Measurements from ENCODE around the gene SEC22A. TPM values are rescaled to one million over a fixed set of nuclear protein-coding genes. Genes with fewer than 3 reads are reported as not detected.

SEC22A gene
- total RNA-seq, 1 donor from 2014 or later: 6.4 TPM

DNA sequence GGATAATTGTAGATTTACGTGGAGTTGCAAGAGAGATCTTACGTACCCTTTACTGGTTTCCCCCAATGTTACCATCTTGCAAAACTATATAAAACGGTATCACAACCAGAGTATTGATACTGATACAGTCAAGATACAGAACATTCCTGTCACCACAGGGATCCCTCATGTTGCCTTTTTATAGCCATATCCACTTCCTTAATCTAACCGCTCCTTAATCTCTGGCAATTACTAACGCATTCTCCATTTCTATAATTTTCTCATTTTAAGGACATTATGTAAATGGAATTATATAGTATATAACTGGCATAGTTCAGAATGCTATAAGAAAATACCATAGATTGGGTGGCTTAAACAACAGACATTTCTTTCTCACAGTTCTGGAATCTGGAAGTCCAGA is 61.1 kb downstream of the SEC22A start:
- Histone ChIP-seq H3K4me1 (no peaks in the 10 kb centered on the region), H3K36me3 (no peaks in the 10 kb centered on the region), H3K27me3 (no peaks in the 10 kb centered on the region), H3K9me3 (no peaks in the 10 kb centered on the region), H3K4me3 (no peak overlapping the region), H3K27ac (no peak overlapping the region)
- no peak for DNase-seq (ENCODE audit: low spot score in 2 of 2)
- TF ChIP-seq, protein P1, sequence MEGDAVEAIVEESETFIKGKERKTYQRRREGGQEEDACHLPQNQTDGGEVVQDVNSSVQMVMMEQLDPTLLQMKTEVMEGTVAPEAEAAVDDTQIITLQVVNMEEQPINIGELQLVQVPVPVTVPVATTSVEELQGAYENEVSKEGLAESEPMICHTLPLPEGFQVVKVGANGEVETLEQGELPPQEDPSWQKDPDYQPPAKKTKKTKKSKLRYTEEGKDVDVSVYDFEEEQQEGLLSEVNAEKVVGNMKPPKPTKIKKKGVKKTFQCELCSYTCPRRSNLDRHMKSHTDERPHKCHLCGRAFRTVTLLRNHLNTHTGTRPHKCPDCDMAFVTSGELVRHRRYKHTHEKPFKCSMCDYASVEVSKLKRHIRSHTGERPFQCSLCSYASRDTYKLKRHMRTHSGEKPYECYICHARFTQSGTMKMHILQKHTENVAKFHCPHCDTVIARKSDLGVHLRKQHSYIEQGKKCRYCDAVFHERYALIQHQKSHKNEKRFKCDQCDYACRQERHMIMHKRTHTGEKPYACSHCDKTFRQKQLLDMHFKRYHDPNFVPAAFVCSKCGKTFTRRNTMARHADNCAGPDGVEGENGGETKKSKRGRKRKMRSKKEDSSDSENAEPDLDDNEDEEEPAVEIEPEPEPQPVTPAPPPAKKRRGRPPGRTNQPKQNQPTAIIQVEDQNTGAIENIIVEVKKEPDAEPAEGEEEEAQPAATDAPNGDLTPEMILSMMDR (IDR thresholded peaks at IDR 0.05): no peak
- intact Hi-C loops (cut with DNase I): no loop called here

DNA sequence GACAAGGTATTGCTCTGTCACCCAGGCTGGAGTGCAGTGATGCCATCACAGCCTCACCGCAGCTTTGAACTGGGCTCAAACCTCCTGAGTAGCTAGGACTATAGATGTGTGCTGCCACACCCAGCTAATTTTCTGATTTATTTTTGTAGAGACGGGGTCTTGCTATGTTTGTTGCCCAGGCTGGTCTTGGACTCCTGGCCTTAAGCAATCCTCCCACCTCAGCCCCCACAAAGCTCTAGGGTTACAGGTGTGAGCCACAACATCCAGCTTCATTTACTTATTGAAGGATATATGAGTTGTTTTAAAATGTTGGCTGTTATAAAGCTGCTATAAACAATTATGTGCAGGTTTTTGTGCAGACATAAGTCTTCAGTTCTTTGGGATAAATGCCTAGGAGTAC is 62.2 kb downstream of the SEC22A start:
- no peak overlapping the region for H3K27ac ChIP-seq
- TF ChIP-seq, protein P1 (IDR thresholded peaks at IDR 0.05): no peak
- intact Hi-C loops (cut with DNase I): no loop called here
- H3K36me3 ChIP-seq: peaks cover 0 to 5% of the 10 kb centered on the region in 2 donors
- H3K4me1 ChIP-seq: no peaks in the 10 kb centered on the region
- H3K27me3 ChIP-seq: no peaks in the 10 kb centered on the region
- no peak overlapping the region for H3K4me3 ChIP-seq
- DNase-seq (ENCODE audit: low spot score in 2 of 2): no peak
- no peaks in the 10 kb centered on the region for H3K9me3 ChIP-seq

DNA sequence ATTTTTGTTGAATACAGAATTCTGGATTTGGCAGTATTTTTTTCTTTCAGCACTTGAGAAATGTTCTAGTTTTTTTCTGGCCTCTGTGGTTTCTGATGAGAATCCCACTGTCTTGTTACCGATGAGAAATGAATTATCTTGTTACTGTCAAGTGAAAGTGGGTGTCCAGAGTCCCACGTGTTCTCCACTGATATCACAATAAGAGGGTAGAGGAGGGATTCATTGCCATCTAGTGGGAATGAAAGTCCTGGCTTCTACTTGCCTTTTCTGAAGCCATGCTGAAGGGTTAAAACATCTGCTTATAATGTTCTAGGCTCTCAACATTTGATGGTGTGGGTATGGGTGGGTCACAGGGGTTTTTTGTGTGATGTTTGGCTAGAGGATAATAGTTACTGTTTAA is 66.1 kb downstream of the SEC22A start:
- Histone ChIP-seq H3K36me3 (peaks cover 0 to 5% of the 10 kb centered on the region in 2 donors), H3K27ac (no peak overlapping the region), H3K9me3 (no peaks in the 10 kb centered on the region), H3K4me1 (no peaks in the 10 kb centered on the region), H3K4me3 (no peak overlapping the region), H3K27me3 (no peaks in the 10 kb centered on the region)
- no peak for DNase-seq (ENCODE audit: low spot score in 2 of 2)
- TF ChIP-seq, protein P1 (IDR thresholded peaks at IDR 0.05): no peak
- intact Hi-C loops (cut with DNase I): no loop called here

DNA sequence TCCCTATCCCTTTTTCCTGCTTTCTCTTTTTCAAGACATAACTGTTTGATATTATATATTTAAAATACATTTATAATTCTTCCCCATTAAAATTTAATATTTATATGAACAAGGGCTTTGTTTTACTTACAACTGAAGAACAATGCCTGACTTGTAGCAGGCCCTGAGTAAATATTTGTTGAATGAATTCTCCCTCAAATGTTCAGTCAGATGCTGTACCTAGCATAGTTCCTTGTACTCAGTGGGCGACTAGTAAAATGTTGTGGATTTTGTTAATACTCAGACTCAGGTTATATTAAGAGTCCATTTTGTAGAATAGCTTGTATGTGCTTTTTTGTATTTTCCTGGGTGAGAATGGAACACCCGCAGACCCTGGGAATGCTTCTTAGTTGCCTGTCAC is 69.1 kb downstream of the SEC22A start:
- Histone ChIP-seq H3K27ac (no peak overlapping the region), H3K4me3 (no peak overlapping the region), H3K9me3 (no peaks in the 10 kb centered on the region), H3K27me3 (no peaks in the 10 kb centered on the region), H3K36me3 (peaks cover 0 to 5% of the 10 kb centered on the region in 2 donors), H3K4me1 (peaks cover 0 to 2% of the 10 kb centered on the region in 2 donors)
- TF ChIP-seq, protein P1 (IDR thresholded peaks at IDR 0.05): no peak
- intact Hi-C loops (cut with DNase I): no loop called here
- DNase-seq (ENCODE audit: low spot score in 2 of 2): no peak

DNA sequence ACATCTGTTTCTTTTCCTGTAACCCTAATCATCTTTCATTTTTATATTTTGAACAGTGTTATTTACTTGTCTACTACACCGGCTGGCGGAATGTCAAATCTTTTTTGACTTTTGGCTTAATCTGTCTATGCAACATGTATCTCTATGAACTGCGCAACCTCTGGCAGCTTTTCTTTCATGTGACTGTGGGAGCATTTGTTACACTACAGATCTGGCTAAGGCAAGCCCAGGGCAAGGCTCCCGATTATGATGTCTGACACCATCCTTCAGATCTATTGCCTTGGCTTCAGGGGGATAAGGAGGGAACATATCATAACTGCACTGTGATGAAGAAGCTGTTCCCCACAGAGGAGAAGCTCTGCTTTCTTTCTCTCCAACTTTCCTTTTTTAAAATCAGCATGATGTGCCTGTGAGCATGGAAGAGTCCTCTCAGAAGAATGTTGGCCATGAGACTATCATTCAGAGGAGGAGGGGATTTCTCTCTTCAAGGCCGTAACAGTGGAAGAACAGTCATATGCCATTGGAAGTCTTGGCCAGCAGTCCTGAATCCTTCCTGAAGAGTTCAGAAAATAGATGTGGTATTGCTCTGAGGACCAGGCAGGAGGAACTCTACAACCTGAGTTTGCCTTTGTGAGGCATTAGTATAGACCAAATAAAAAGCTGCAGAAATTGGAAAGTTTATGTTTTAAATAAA is 69.9 kb downstream of the SEC22A start:
- Histone ChIP-seq H3K36me3 (peaks cover 0 to 5% of the 10 kb centered on the region in 2 donors), H3K4me1 (peaks cover 0 to 2% of the 10 kb centered on the region in 2 donors), H3K27me3 (no peaks in the 10 kb centered on the region), H3K27ac (no peak overlapping the region), H3K4me3 (no peak overlapping the region), H3K9me3 (no peaks in the 10 kb centered on the region)
- TF ChIP-seq, protein P1 (IDR thresholded peaks at IDR 0.05): no peak
- no peak for DNase-seq (ENCODE audit: low spot score in 2 of 2)
- intact Hi-C loops (cut with DNase I): no loop called here
